Left lung (tissue), 10 donors: ENCODE results near the gene DDX47. TPM values are rescaled to one million over a fixed set of nuclear protein-coding genes. Genes with fewer than 3 reads are reported as not detected.
"Not testable (repeated sequence)": the region's sequence is repeated elsewhere in the genome, so short reads cannot be mapped to it uniquely, and the experiment has no call there.

ENCODE experiments used
- ATAC-seq: fragments of 200-7000 bp; cut with Tn5 transposase; one replicate; pipeline ENCODE4 v1.9.1; 2020; ENCODE audit warnings: moderate library complexity
- DNase-seq, 4 donors: peaks; one replicate each; pipeline ENCODE4 v3.0.0-alpha.2; 2013 to 2020
- H3K27ac ChIP-seq, 2 donors: fragments of 200-600 bp; sonication (generic) in 1 of 2; one replicate each; pipeline versions ENCODE4 v1.5.0 to v1.8.0; 2020 to 2021
- H3K27me3 ChIP-seq, 2 donors: fragments of 200-600 bp; sonication (generic) in 1 of 2; one replicate each; pipeline versions ENCODE4 v1.5.0 to v1.8.0; 2020 to 2021
- H3K36me3 ChIP-seq, 2 donors: fragments of 200-600 bp; sonication (generic) in 1 of 2; one replicate each; pipeline versions ENCODE4 v1.5.0 to v1.8.0; 2020 to 2021
- H3K4me1 ChIP-seq, 2 donors: fragments of 200-600 bp; one replicate each; pipeline ENCODE4 v1.8.0; 2021
- H3K4me3 ChIP-seq, 2 donors: fragments of 200-600 bp; sonication (generic) in 1 of 2; one replicate each; pipeline versions ENCODE4 v1.5.0 to v1.8.0; 2020 to 2021; ENCODE audit warnings: mild to moderate bottlenecking in 1 of 2
- H3K9me3 ChIP-seq, 2 donors: fragments of 200-600 bp; sonication (generic) in 1 of 2; one replicate each; pipeline versions ENCODE4 v1.5.0 to v1.8.0; 2020 to 2021
- intact Hi-C, 2 donors: fragments of 100-400 bp; cut with DNase I; formaldehyde crosslinking; loops; one replicate each; pipeline versions ENCODE4 v1.11.2 to v1.14.2; 2022
- polyA plus RNA-seq, 6 donors: library from polyadenylated mRNA; unstranded; fragments of 120-200 nt; gene quantifications; one replicate each; pipeline ENCODE4 v1.2.1, GENCODE V29; 2013; ENCODE audit not compliant: insufficient read length in 6 of 6
- total RNA-seq, 2 donors: library from RNA; stranded (reverse); fragmentation: NEBNext Ultra II Directional; extraction: Animal tissue kit (Norgen Biotek cat#: 25700); gene quantifications; one replicate each; pipeline ENCODE4 v1.2.1, GENCODE V29; 2021
- TF ChIP-seq, protein P1 (sequence below), 2 donors: fragments of 200-600 bp; sonication (generic) in 1 of 2; IDR thresholded peaks; one replicate each; pipeline versions ENCODE4 v1.5.0 to v1.8.0; 2021; ENCODE audit warnings: antibody characterized with exemption in 2 of 2
- donor health status: DM: no; HTN: yes; CAD: no.
- donor health status: DM: no; HTN: no; CAD: no.

The DDX47 gene
- total and polyA plus RNA-seq, 8 donors: 44.0 to 86.7 (median 74.8) TPM

DNA sequence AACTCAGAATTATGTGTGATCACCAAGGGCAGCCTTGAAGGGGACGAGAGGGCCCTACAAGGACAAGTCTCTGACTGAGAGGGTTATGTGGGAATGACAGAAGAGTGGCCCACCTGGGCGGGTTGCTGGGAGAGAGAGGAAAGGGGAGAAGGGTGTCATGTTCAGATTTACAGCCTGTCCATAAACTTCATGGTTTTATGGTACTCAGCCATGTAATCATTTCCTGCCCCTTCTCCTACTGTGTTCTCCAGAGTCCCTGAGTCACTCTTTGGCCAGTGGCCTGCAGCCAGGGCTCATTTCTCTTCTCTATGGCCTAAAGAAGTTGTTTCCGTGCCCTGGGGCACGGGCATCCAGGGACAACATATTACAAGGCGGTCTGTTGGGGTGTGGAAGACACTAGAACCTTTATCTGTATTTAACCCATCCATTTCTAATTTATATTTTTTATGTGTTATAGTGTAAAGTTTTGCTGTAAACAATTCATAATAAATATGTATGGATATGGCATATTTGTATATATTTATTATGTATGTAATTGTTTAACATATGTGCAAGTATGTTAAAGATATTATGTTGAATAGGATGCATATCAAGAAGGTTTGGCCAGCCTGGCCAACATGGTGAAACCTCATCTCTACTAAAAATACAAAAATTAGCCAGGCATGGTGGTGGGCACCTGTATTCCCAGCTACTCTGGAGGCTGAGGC, 26.9 kb downstream of the DDX47 start:
- H3K27me3 ChIP-seq: no peaks in the 10 kb centered on the region
- TF ChIP-seq, protein P1, sequence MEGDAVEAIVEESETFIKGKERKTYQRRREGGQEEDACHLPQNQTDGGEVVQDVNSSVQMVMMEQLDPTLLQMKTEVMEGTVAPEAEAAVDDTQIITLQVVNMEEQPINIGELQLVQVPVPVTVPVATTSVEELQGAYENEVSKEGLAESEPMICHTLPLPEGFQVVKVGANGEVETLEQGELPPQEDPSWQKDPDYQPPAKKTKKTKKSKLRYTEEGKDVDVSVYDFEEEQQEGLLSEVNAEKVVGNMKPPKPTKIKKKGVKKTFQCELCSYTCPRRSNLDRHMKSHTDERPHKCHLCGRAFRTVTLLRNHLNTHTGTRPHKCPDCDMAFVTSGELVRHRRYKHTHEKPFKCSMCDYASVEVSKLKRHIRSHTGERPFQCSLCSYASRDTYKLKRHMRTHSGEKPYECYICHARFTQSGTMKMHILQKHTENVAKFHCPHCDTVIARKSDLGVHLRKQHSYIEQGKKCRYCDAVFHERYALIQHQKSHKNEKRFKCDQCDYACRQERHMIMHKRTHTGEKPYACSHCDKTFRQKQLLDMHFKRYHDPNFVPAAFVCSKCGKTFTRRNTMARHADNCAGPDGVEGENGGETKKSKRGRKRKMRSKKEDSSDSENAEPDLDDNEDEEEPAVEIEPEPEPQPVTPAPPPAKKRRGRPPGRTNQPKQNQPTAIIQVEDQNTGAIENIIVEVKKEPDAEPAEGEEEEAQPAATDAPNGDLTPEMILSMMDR (IDR thresholded peaks at IDR 0.05): no peak
- H3K36me3 ChIP-seq: no peaks in the 10 kb centered on the region
- H3K9me3 ChIP-seq: no peaks in the 10 kb centered on the region
- H3K4me3 ChIP-seq: no peak overlapping the region
- no peak overlapping the region for H3K27ac ChIP-seq
- H3K4me1 ChIP-seq: peaks cover 0 to 2% of the 10 kb centered on the region in 2 donors
- DNase-seq (peak in 1 of 4 donors; percentile 53), ATAC-seq (peak; percentile 18)
- intact Hi-C loops: no loop called here

DNA sequence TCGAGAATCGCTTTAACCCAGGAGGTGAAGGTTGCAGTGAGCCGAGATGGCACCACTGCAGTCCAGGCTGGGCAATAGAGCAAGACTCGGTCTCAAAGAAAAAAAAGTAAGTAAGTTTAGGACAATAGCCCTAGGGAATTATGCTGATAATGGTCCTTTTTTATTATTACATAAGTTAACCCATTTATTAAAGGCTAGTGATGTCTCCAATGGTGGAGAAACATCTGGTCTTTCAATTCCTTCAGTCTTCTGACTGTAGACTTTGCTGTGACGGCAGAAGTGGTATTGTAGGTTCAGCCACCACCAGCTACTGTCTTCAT, 27.4 kb downstream of the DDX47 start:
- Histone ChIP-seq H3K36me3 (no peaks in the 10 kb centered on the region), H3K9me3 (no peaks in the 10 kb centered on the region), H3K27me3 (no peaks in the 10 kb centered on the region), H3K4me3 (no peak overlapping the region), H3K4me1 (no peaks in the 10 kb centered on the region), H3K27ac (no peak overlapping the region)
- ATAC-seq: no peak
- TF ChIP-seq, protein P1 (IDR thresholded peaks at IDR 0.05): no peak
- no peak for DNase-seq
- intact Hi-C loops: no loop called here

DNA sequence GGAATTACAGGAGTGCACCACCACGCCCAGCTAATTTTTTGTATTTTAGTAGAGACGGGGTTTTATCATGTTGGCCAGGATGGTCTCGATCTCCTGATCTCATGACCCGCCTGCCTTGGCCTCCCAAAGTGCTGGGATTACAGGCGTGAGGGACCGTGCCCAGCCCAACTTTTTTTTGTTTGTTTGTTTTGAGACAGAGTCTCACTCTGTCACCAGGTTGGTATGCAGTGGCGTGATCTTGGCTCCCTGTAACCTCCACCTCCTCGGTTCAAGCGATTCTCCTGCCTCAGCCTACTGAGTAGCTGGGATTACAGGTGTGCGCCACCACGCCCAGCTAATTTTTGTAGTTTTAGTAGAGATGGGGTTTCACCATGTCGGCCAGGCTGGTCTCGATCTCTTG, 28.3 kb downstream of the DDX47 start:
- H3K27me3 ChIP-seq, ATAC-seq, H3K4me3 ChIP-seq, H3K4me1 ChIP-seq, H3K9me3 ChIP-seq, H3K36me3 ChIP-seq, DNase-seq, H3K27ac ChIP-seq, intact Hi-C loops: not testable (repeated sequence)

DNA sequence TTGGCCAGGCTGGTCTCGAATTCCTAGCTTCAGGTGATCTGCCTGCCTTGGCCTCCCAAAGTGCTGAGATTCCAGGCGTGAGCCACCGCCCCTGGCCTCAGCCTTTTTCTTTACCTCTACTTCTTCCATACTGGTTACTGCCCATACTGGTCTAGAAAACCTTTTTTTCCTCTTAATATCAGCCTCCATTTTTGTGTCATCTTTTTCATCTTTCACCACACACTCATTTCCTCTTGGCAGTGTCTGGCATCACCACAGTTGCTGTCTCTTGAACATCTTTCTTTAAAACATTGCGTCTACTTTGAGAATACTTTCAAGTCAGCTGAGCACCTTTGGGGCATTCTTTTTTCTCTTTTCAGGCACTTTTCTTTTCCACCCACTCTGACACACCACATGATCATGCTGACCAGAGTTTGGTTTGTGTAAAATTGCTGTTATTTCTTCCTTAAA, 32.7 kb downstream of the DDX47 start:
- DNase-seq (no peak), ATAC-seq (no peak)
- Histone ChIP-seq H3K4me3 (no peak overlapping the region), H3K27me3 (no peaks in the 10 kb centered on the region), H3K36me3 (no peaks in the 10 kb centered on the region), H3K9me3 (no peaks in the 10 kb centered on the region), H3K27ac (no peak overlapping the region), H3K4me1 (no peaks in the 10 kb centered on the region)
- TF ChIP-seq, protein P1 (IDR thresholded peaks at IDR 0.05): no peak
- intact Hi-C loops: no loop called here

DNA sequence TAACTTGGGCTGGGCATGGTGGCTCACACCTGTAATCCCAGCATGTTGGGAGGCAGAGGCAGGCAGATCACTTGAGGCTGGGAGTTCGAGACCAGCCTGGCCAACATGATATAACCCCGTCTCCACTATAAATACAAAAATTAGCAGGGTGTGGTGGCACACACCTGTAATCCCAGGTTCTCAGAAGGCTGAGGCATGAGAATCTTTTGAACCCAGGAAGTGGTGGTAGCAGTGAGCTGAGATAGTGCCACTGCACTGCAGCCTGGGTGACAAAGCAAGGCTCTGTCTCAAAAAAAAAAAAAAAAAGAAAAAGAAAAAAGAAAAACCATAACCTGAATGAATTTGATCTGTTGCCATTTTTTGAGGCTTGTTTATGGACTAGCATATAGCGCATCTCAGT, 33.6 kb downstream of the DDX47 start:
- H3K27ac ChIP-seq, H3K9me3 ChIP-seq, H3K36me3 ChIP-seq, ATAC-seq, DNase-seq, H3K4me3 ChIP-seq, intact Hi-C loops, H3K4me1 ChIP-seq, H3K27me3 ChIP-seq: not testable (repeated sequence)

DNA sequence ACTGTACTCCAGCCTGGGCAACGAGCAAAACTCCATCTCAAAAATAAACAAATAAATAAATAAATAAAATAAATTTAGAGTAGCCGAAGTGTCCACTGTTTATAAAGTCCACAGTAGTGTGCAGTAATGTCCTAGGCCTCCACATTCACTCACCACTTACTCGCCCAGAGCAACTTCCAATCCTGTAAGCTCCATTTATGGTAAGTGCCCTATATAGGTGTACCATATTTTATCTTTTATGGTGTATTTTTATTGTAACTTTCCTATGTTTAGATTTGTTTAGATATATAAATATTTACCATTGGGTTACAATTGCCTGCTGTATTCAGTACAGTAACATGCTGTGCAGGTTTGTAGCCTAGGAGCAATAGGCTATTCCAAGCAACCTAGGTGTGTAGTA, 40.3 kb downstream of the DDX47 start:
- H3K4me3 ChIP-seq: no peak overlapping the region
- ATAC-seq (no peak), DNase-seq (no peak)
- H3K27me3 ChIP-seq: no peaks in the 10 kb centered on the region
- TF ChIP-seq, protein P1 (IDR thresholded peaks at IDR 0.05): no peak
- no peaks in the 10 kb centered on the region for H3K4me1 ChIP-seq
- no peaks in the 10 kb centered on the region for H3K9me3 ChIP-seq
- H3K36me3 ChIP-seq: no peaks in the 10 kb centered on the region
- H3K27ac ChIP-seq: no peak overlapping the region
- intact Hi-C loops: no loop called here
